Karpas-422 (cell line): ENCODE results near the gene NELL2. TPM values are rescaled to one million over a fixed set of nuclear protein-coding genes. Genes with fewer than 3 reads are reported as not detected.

Experiments
- DNase-seq: peaks from one replicate; pipeline ENCODE4 v3.0.0-alpha.2; 2015
- H2AFZ ChIP-seq: fragments of 200-600 bp; sonication (generic); 2 replicates; pipeline ENCODE4 v1.6.1; 2014; ENCODE audit warnings: antibody characterized with exemption, low read length, mixed read lengths
- H3K27ac ChIP-seq: fragments of 200-600 bp; sonication (generic); 2 replicates; pipeline ENCODE4 v1.5.1; 2014; ENCODE audit warnings: mild to moderate bottlenecking, low read length, moderate library complexity
- H3K27me3 ChIP-seq: fragments of 200-600 bp; sonication (generic); 2 replicates; pipeline ENCODE4 v1.6.1; 2014; ENCODE audit warnings: low read length, mixed read lengths
- H3K36me3 ChIP-seq: fragments of 200-600 bp; sonication (generic); 2 replicates; pipeline ENCODE4 v1.6.1; 2014; ENCODE audit warnings: low read length, mixed read lengths; ENCODE audit not compliant: insufficient read depth
- H3K4me1 ChIP-seq: fragments of 200-600 bp; sonication (generic); 2 replicates; pipeline ENCODE4 v1.6.1; 2014; ENCODE audit warnings: mild to moderate bottlenecking, low read length, mixed read lengths
- H3K4me2 ChIP-seq: fragments of 200-600 bp; sonication (generic); 2 replicates; pipeline ENCODE4 v1.6.1; 2014; ENCODE audit warnings: low read length, low read depth, mild to moderate bottlenecking; ENCODE audit not compliant: poor library complexity, severe bottlenecking
- H3K4me3 ChIP-seq: fragments of 200-600 bp; sonication (generic); 2 replicates; pipeline ENCODE4 v1.5.1; 2014; ENCODE audit warnings: mild to moderate bottlenecking, antibody characterized with exemption, low read length, mixed read lengths
- H3K79me2 ChIP-seq: fragments of 200-600 bp; sonication (generic); 2 replicates; pipeline ENCODE4 v1.6.1; 2014; ENCODE audit warnings: mild to moderate bottlenecking, low read length, mixed read lengths
- H3K9ac ChIP-seq: fragments of 200-600 bp; sonication (generic); 2 replicates; pipeline ENCODE4 v1.6.0; 2014; ENCODE audit warnings: low read length
- H3K9me2 ChIP-seq: fragments of 200-600 bp; sonication (generic), shearing (Covaris generic); replicated peaks from 2 replicates; pipeline ENCODE4 v1.6.0; 2014; ENCODE audit warnings: mild to moderate bottlenecking, low read length, moderate library complexity; ENCODE audit not compliant: insufficient read depth
- H3K9me3 ChIP-seq: fragments of 300-700, 200-600 bp; sonication (generic); 2 replicates; pipeline ENCODE4 v1.6.1; 2014; ENCODE audit warnings: low read length, mixed read lengths
- H4K20me1 ChIP-seq: fragments of 200-600 bp; sonication (generic); 2 replicates; pipeline ENCODE4 v1.6.1; 2014; ENCODE audit warnings: mild to moderate bottlenecking, antibody characterized with exemption, low read length, low read depth; ENCODE audit not compliant: insufficient read depth
- total RNA-seq: library from RNA; depleted of rRNA; stranded (reverse); fragments of >200 nt; shearing (Covaris generic); gene quantifications from 2 replicates; pipeline ENCODE4 v1.2.3, GENCODE V29; 2014; ENCODE audit warnings: low replicate concordance

The NELL2 gene
- total RNA-seq, 1 experiment from 2014 or later, result 188 TPM

DNA sequence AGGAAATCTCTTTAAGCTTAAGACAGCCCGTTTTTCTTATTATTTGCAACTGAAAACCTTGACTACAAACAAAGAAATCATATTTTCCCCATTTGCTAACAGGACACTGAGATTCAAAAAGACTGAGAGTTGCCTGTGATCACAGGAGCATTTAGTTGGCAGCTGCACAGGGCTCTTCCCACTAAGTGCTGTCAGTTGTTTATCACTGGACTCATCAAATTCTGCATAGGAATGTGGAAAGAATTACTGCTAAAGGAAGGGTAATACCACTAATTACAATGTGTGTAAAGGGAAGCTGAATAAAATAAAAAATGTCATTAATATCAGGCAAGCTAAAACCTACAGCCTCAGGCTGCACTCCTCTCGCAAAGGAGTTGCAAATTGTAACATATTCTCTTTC is 226.4 kb downstream of the NELL2 start:
- no peak for DNase-seq
- H2AFZ ChIP-seq, result no peak overlapping the region
- H3K9me2 ChIP-seq, result no peaks in the 10 kb centered on the region
- H4K20me1 ChIP-seq, result no peaks in the 10 kb centered on the region
- peaks cover 17% of the 10 kb centered on the region for H3K79me2 ChIP-seq
- no peak overlapping the region for H3K4me3 ChIP-seq
- H3K27me3 ChIP-seq, result no peaks in the 10 kb centered on the region
- H3K4me2 ChIP-seq, result no peak overlapping the region
- H3K27ac ChIP-seq, result peak overlapping the region; percentile 99
- H3K36me3 ChIP-seq, result no peaks in the 10 kb centered on the region
- peak overlapping the region; percentile 8; the same call in 1 of the 2 replicates for H3K9ac ChIP-seq
- H3K9me3 ChIP-seq, result no peaks in the 10 kb centered on the region
- H3K4me1 ChIP-seq, result peaks cover 80% of the 10 kb centered on the region

DNA sequence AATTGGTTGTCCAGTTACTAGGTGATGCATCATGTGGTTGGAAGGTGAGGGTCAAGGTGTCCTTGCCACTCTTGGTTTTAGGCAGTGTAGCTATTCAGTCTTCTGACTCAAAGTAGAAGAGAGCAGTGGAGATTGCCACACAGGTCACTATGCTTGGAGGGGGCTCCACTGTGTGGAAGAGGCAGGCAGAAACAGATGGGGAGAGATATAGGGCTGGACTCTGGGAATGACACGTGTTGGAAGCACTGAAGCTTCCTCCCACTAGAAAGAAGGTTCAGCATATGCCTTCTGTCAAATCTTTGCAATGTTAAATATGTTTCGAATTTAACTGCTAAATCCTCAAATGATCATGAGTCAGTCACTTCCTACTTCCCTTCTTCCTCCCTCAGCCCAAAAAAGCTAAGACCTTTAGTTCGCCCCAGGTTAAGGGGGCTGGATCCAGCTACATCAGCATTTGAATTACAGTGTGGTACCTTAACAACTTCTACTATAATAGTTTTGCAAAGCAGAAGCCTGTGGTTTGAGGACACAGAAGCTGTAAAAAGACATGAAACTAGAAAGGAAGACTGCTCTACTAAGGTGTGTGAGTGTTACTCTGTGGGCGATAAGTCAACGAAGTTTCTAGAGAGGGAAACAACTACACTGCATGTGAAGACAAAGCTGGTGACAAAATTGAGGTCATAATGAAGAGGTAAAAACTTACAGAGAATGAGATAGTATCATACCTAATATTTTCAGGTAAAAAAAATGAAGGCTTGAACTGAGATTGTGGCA is 228.0 kb downstream of the NELL2 start:
- Histone ChIP-seq H3K9me3 (no peaks in the 10 kb centered on the region), H3K27me3 (no peaks in the 10 kb centered on the region), H3K9ac (no peak overlapping the region), H3K36me3 (no peaks in the 10 kb centered on the region), H4K20me1 (no peaks in the 10 kb centered on the region), H3K27ac (peak overlapping the region; percentile 26), H3K9me2 (no peaks in the 10 kb centered on the region), H2AFZ (peak overlapping the region; percentile 44; the same call in 1 of the 2 replicates), H3K79me2 (peaks cover 16% of the 10 kb centered on the region), H3K4me3 (no peak overlapping the region), H3K4me2 (peak overlapping the region; percentile 13), H3K4me1 (peaks cover 65% of the 10 kb centered on the region)
- no peak for DNase-seq

DNA sequence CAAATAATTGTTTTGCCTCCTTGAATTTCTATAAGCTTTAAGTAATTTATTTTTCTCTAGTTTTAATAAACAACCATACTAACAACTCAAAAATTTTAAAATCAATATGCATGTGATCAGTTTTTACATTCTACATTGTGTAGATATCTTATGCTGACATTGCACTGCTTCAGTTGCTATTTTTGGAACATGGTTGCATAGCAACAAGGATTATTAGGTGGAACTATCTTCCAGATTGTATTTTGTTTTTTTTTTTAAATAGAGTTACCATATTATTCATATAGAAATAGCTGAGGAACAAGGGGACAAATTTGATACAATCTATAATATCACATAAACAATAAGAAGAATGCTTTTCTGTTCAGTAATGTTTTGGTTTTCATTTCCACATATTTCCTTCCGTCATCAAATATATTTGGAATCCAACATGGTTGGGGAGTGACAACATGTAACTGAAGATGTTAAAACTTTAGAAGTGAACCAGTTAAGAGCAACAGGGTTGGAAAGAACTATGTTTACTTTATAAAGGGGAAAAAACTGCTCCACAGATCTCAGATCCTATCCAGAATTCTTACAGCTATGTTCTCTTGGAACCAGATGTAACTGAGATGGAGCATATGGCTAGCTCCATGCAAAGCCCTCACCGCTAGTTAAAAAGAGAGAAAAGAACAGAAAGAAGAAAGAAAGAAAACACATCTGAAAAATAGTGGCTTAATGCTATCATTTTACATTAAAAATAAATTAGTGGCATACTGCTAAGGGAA is 235.5 kb downstream of the NELL2 start:
- no peaks in the 10 kb centered on the region for H3K9me2 ChIP-seq
- H3K9ac ChIP-seq, result no peak overlapping the region
- H2AFZ ChIP-seq, result no peak overlapping the region
- H3K27me3 ChIP-seq, result no peaks in the 10 kb centered on the region
- peaks cover 26% of the 10 kb centered on the region for H3K36me3 ChIP-seq
- no peak for DNase-seq
- H3K4me1 ChIP-seq, result peaks cover 9% of the 10 kb centered on the region
- H3K27ac ChIP-seq, result no peak overlapping the region
- H4K20me1 ChIP-seq, result no peaks in the 10 kb centered on the region
- H3K9me3 ChIP-seq, result no peaks in the 10 kb centered on the region
- H3K79me2 ChIP-seq, result peaks cover 3% of the 10 kb centered on the region; the same call in 1 of the 2 replicates
- H3K4me3 ChIP-seq, result no peak overlapping the region
- H3K4me2 ChIP-seq, result no peak overlapping the region

DNA sequence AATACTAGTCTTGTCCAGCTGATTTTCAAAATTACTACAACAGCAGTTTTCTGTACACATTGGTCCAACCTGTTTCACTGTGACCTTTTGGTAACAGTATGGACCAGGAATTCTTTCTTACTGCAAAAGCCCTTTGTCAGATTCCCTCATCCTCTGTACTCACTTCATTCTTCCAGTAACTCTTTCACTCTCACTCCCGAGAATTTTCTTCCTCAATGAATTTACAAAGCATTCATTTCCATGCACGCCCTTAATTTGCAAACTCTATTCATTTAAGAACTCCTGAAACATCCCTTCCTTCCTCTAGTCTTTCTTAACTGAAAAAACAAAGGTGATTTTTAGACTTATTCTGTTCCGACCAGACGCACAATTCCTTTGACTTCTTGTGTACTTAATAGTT is 238.2 kb downstream of the NELL2 start:
- Histone ChIP-seq H3K36me3 (peaks cover 26% of the 10 kb centered on the region), H3K4me3 (no peak overlapping the region), H3K27ac (no peak overlapping the region), H3K4me2 (no peak overlapping the region), H3K9me2 (no peaks in the 10 kb centered on the region), H3K79me2 (peaks cover 3% of the 10 kb centered on the region; the same call in 1 of the 2 replicates), H3K4me1 (peaks cover 6% of the 10 kb centered on the region), H2AFZ (peak overlapping the region; percentile 68; the same call in 1 of the 2 replicates), H3K9me3 (no peaks in the 10 kb centered on the region), H3K27me3 (no peaks in the 10 kb centered on the region), H3K9ac (no peak overlapping the region), H4K20me1 (no peaks in the 10 kb centered on the region)
- no peak for DNase-seq

DNA sequence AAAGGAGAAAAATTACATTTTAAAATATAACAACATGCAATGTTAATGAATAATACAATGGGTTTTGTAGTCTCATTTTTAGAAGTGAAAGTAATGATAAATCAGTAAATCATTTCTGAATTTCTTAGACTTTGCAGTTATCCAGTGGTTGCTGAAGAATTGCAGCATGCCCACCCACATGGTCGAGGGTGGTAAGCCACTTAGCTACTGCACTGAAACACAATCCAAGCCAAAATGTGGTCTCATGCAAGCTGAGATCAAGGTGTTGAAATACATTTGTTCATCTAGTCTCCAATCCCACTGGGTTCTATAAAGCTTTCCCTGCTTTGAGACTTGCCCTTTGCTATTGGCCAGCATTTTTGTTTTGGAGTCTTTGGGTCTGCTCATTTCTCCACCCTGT is 247.9 kb downstream of the NELL2 start:
- no peaks in the 10 kb centered on the region for H3K9me3 ChIP-seq
- H3K9me2 ChIP-seq, result no peaks in the 10 kb centered on the region
- DNase-seq, result no peak
- peak overlapping the region; percentile 46 for H3K27ac ChIP-seq
- H3K4me3 ChIP-seq, result no peak overlapping the region
- H3K9ac ChIP-seq, result no peak overlapping the region; the same call in 1 of the 2 replicates
- H3K4me2 ChIP-seq, result peak overlapping the region; percentile 46
- peaks cover 56% of the 10 kb centered on the region for H3K4me1 ChIP-seq
- H3K79me2 ChIP-seq, result no peaks in the 10 kb centered on the region
- H3K36me3 ChIP-seq, result no peaks in the 10 kb centered on the region
- no peaks in the 10 kb centered on the region for H3K27me3 ChIP-seq
- H2AFZ ChIP-seq, result peak overlapping the region; percentile 4; the same call in 1 of the 2 replicates
- no peaks in the 10 kb centered on the region for H4K20me1 ChIP-seq

DNA sequence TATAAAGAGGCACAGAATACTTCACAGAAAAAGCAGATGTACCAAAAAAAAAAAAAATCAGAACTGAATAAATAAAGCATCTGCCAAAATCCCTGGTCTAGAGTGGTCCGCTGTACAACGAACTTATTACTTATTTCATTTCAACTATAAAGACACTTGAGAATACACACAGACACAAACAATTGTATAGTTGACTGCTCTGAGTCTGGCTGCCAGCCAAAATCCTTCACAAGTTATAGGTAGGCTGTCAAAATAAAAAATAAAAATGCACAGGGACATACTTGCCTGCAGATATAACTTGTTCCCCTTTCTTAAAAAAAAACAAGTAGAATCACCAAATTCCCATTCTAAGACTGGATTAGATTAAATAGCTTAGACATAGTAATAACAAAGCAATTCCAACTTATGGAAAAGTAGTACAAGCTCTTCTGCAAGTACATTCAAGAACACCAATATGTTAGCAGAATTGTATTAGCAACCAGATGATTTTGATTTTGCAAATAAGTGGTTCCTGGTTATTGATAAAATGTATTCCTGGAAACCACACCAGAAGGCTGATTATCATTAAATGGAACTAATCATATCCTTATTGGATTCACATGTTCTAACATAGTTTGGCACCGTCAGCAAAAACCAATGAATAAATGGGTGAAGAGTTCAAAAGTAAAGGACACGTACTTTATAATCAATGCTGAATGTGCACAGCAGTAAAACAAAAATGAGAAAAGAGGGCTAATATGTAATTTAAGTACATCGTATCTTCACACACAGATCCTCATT is 248.5 kb downstream of the NELL2 start:
- Histone ChIP-seq H3K79me2 (no peaks in the 10 kb centered on the region), H3K9ac (0 out of 2 replicates have a peak overlapping the region, but pooled peaks have one; percentile 4)

DNA sequence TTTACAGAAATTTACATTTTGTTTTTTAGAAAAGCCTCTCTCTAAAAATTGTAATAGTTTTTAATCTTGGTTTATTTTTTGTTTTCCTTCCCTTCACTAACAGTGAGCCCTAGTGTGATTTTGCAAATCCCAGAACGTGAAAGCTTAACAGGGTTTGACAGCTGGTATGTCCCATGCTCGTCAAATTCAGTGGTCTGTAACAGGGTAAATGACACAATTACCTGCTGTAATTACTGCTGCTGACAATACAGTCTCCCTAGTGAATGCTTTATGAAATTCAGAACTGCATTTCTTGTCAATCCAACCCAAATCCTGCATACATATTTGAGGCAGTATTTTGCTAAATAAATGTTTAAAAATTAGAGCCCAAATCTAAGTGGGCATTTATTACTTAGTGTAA is 249.2 kb downstream of the NELL2 start:
- H3K79me2 ChIP-seq, result no peaks in the 10 kb centered on the region
- no peak for DNase-seq
- no peak overlapping the region for H2AFZ ChIP-seq
- peak overlapping the region; percentile 46 for H3K27ac ChIP-seq
- H3K4me1 ChIP-seq, result peaks cover 56% of the 10 kb centered on the region
- peak overlapping the region; percentile 46 for H3K4me2 ChIP-seq
- H3K36me3 ChIP-seq, result no peaks in the 10 kb centered on the region
- no peak overlapping the region for H3K4me3 ChIP-seq
- no peaks in the 10 kb centered on the region for H3K9me3 ChIP-seq
- 0 out of 2 replicates have a peak overlapping the region, but pooled peaks have one; percentile 4 for H3K9ac ChIP-seq
- H3K9me2 ChIP-seq, result no peaks in the 10 kb centered on the region
- H3K27me3 ChIP-seq, result no peaks in the 10 kb centered on the region
- H4K20me1 ChIP-seq, result no peaks in the 10 kb centered on the region

More for the DNA sequence above, 248.5 kb downstream of the NELL2 start:
- Histone ChIP-seq H4K20me1 (no peaks in the 10 kb centered on the region), H3K27ac (peak overlapping the region; percentile 46), H3K9me3 (no peaks in the 10 kb centered on the region), H3K27me3 (no peaks in the 10 kb centered on the region), H3K4me2 (peak overlapping the region; percentile 46), H2AFZ (no peak overlapping the region; the same call in 1 of the 2 replicates), H3K4me1 (peaks cover 56% of the 10 kb centered on the region), H3K36me3 (no peaks in the 10 kb centered on the region), H3K4me3 (no peak overlapping the region), H3K9me2 (no peaks in the 10 kb centered on the region)
- DNase-seq, result no peak
